Measurements from ENCODE around the gene GPC5. TPM values are rescaled to one million over a fixed set of nuclear protein-coding genes. Genes with fewer than 3 reads are reported as not detected.

The GPC5 gene
- total RNA-seq, 1 donor from 2014 or later = 0.28 TPM

DNA sequence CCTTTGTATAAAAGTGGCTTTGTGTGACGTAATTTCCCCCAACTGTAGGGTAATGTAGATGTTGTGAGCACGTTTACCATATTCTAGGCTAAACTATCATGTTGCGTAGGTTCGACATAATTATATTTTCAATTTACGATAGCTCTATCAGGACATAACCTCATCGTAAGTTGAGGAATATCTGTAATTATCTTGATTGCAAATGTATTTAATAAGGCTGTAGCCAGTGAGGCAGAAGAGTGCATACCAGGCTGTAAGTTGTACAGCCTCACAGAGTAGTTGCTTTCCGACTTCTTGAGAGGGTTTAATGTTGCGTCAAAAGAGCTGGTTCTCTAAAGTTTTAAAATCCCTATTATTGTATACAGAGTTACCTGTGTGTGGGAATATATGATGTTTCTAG is 988.8 kb downstream of the GPC5 start:
- Mint-ChIP-seq H3K36me3 (ENCODE audit: low read depth) (no peaks in the 10 kb centered on the region), H3K4me3 (no peak overlapping the region), H3K27ac (ENCODE audit: unreplicated experiment) (no peak overlapping the region), H3K9me3 (no peaks in the 10 kb centered on the region), H3K4me1 (no peaks in the 10 kb centered on the region), H3K27me3 (ENCODE audit: low read depth) (peaks cover 25% of the 10 kb centered on the region)
- no peak for DNase-seq (ENCODE audit: low read depth, low spot score)
- TF ChIP-seq, protein P1, sequence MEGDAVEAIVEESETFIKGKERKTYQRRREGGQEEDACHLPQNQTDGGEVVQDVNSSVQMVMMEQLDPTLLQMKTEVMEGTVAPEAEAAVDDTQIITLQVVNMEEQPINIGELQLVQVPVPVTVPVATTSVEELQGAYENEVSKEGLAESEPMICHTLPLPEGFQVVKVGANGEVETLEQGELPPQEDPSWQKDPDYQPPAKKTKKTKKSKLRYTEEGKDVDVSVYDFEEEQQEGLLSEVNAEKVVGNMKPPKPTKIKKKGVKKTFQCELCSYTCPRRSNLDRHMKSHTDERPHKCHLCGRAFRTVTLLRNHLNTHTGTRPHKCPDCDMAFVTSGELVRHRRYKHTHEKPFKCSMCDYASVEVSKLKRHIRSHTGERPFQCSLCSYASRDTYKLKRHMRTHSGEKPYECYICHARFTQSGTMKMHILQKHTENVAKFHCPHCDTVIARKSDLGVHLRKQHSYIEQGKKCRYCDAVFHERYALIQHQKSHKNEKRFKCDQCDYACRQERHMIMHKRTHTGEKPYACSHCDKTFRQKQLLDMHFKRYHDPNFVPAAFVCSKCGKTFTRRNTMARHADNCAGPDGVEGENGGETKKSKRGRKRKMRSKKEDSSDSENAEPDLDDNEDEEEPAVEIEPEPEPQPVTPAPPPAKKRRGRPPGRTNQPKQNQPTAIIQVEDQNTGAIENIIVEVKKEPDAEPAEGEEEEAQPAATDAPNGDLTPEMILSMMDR (conservative IDR thresholded peaks at IDR 0.05) = no peak

DNA sequence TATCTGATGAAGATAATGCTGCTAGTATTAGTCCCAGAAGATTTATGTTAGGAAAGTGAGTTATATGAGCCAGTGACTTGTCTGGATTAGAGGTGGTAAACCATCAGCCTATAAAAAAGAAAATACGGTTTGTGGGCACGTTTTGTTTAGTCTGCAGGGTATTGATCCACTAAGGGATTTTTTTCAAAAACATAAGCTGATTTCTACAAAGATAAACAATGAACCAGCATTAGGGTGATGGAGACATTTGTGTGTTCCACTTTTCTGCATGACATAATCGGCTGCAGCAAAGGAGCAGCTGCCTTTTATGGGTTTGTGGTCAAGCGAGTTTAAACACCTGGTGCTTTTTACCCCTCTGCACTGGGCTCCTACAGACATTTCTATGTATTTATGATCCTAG is 991.8 kb downstream of the GPC5 start:
- H3K27me3 Mint-ChIP-seq (ENCODE audit: low read depth) = peaks cover 25% of the 10 kb centered on the region
- no peaks in the 10 kb centered on the region for H3K36me3 Mint-ChIP-seq (ENCODE audit: low read depth)
- no peak for DNase-seq (ENCODE audit: low read depth, low spot score)
- TF ChIP-seq, protein P1 (conservative IDR thresholded peaks at IDR 0.05) = no peak
- H3K9me3 Mint-ChIP-seq = no peaks in the 10 kb centered on the region
- H3K27ac Mint-ChIP-seq (ENCODE audit: unreplicated experiment) = no peak overlapping the region
- no peaks in the 10 kb centered on the region for H3K4me1 Mint-ChIP-seq
- no peak overlapping the region for H3K4me3 Mint-ChIP-seq

DNA sequence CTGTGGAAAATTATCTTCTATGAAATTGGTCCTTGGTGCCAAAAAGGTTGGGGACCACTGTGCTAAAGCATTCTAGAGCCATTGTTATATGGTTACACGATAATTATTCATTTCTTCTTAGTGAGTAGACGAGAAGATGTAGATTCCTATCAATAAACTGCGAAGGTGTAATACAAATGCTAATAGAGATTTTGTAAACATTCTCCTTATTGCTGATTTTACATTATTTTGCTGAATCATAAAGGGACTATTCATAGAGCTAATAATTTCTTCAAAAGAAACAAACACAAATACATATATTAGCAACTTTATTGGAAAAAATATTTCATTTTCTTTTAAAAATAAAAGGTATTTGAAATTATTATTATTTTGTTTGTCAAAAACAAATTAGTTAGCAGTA is 1005.2 kb downstream of the GPC5 start:
- no peaks in the 10 kb centered on the region for H3K36me3 Mint-ChIP-seq (ENCODE audit: low read depth)
- no peak overlapping the region for H3K4me3 Mint-ChIP-seq
- no peak for DNase-seq (ENCODE audit: low read depth, low spot score)
- peaks cover 3% of the 10 kb centered on the region for H3K9me3 Mint-ChIP-seq
- H3K27me3 Mint-ChIP-seq (ENCODE audit: low read depth) = no peaks in the 10 kb centered on the region
- TF ChIP-seq, protein P1 (conservative IDR thresholded peaks at IDR 0.05) = no peak
- H3K4me1 Mint-ChIP-seq = no peaks in the 10 kb centered on the region
- H3K27ac Mint-ChIP-seq (ENCODE audit: unreplicated experiment) = no peak overlapping the region

DNA sequence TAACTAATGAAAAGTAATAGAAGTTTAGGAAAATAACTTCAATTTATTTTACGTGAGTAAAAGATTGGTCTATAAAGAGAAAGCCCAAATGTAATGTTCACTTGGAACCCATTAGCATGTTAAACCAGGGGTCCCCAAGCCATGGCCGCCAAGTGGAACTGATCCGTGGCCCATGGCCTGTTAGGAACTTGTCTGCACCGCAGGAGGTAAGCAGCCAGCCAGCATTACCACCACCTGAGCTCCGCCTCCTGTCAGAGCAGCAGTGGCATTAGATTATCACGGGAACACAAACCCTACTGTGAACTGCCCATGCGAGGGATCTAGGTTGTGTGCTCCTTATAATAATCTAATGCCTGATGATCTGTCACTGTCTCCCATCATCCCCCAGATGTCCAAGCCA is 1009.4 kb downstream of the GPC5 start:
- Mint-ChIP-seq H3K27ac (ENCODE audit: unreplicated experiment) (no peak overlapping the region), H3K4me1 (no peaks in the 10 kb centered on the region), H3K36me3 (ENCODE audit: low read depth) (no peaks in the 10 kb centered on the region), H3K9me3 (no peaks in the 10 kb centered on the region), H3K4me3 (no peak overlapping the region), H3K27me3 (ENCODE audit: low read depth) (no peaks in the 10 kb centered on the region)
- TF ChIP-seq, protein P1 (conservative IDR thresholded peaks at IDR 0.05) = no peak
- DNase-seq (ENCODE audit: low read depth, low spot score) = no peak

DNA sequence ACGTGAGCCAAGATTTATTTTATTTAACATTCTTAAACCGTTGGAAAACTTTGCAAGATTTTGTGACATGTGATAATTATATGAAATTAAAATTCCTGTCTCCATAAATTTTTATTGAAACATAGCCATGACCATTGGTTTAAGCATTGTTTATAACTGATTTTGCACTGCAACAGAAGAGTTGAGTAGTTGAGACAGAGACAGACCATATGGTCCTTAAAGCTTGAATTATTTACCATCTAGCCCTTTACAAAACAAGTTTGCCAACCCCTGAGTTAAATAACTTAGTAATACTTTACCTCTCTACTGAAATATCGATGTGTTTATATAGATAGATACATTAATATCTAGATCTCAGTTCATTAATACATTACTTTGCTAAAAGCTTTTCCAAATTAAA is 1014.1 kb downstream of the GPC5 start:
- no peak overlapping the region for H3K4me3 Mint-ChIP-seq
- no peaks in the 10 kb centered on the region for H3K36me3 Mint-ChIP-seq (ENCODE audit: low read depth)
- no peaks in the 10 kb centered on the region for H3K9me3 Mint-ChIP-seq
- TF ChIP-seq, protein P1 (conservative IDR thresholded peaks at IDR 0.05) = no peak
- no peaks in the 10 kb centered on the region for H3K27me3 Mint-ChIP-seq (ENCODE audit: low read depth)
- no peak overlapping the region for H3K27ac Mint-ChIP-seq (ENCODE audit: unreplicated experiment)
- no peak for DNase-seq (ENCODE audit: low read depth, low spot score)
- no peaks in the 10 kb centered on the region for H3K4me1 Mint-ChIP-seq

DNA sequence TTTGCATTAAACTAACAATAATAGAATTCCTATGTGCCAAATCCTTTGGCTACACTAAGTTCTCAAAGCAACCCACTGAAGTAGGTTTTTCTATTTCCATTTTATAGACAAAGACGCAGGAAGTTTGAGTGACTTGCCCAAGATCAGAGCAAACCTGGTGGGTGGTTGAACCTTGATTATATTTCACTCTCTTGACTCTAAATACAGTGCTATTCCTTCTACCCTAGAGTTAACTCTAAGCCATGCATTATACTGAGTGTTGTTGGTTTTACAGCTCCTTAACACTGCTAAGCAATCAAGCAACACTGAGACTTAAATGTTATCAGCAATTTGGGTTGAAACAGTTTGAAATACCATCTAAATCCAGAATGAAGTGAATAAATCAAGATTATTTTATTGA is 1014.6 kb downstream of the GPC5 start:
- no peaks in the 10 kb centered on the region for H3K9me3 Mint-ChIP-seq
- TF ChIP-seq, protein P1 (conservative IDR thresholded peaks at IDR 0.05) = no peak
- H3K4me1 Mint-ChIP-seq = no peaks in the 10 kb centered on the region
- H3K4me3 Mint-ChIP-seq = no peak overlapping the region
- no peaks in the 10 kb centered on the region for H3K27me3 Mint-ChIP-seq (ENCODE audit: low read depth)
- H3K36me3 Mint-ChIP-seq (ENCODE audit: low read depth) = no peaks in the 10 kb centered on the region
- H3K27ac Mint-ChIP-seq (ENCODE audit: unreplicated experiment) = no peak overlapping the region
- DNase-seq (ENCODE audit: low read depth, low spot score) = no peak
